Fibroblast of lung (primary cell): ENCODE measurements around the gene TREML2. TPM values are rescaled to one million over a fixed set of nuclear protein-coding genes. Genes with fewer than 3 reads are reported as not detected.

Experiments
- DNase-seq, 2 donors: peaks; one replicate each; pipeline versions ENCODE4 v3.0.0 to v3.0.0-alpha.2; 2010; ENCODE audit warnings: low read depth in 2 of 2
- H2AFZ ChIP-seq: 2 replicates; pipeline ENCODE4 v1.5.1; 2012; ENCODE audit warnings: low read length, control low read depth, inconsistent platforms
- H3K27ac ChIP-seq: 2 replicates; pipeline ENCODE4 v1.5.1; 2011; ENCODE audit warnings: low read length, control low read depth; ENCODE audit not compliant: insufficient read depth
- H3K27me3 ChIP-seq: 2 replicates; pipeline ENCODE4 v1.5.1; 2011; ENCODE audit warnings: mild to moderate bottlenecking, low read length; ENCODE audit not compliant: control insufficient read depth, insufficient read depth
- H3K36me3 ChIP-seq: 2 replicates; pipeline ENCODE4 v1.5.1; 2011; ENCODE audit warnings: low read length; ENCODE audit not compliant: control insufficient read depth, insufficient read depth
- H3K4me1 ChIP-seq: 2 replicates; pipeline ENCODE4 v1.5.1; 2011; ENCODE audit warnings: low read length; ENCODE audit not compliant: control insufficient read depth, insufficient read depth; ENCODE audit errors: extremely low read depth
- H3K4me2 ChIP-seq: 2 replicates; pipeline ENCODE4 v1.5.1; 2011; ENCODE audit warnings: low read length, control low read depth; ENCODE audit not compliant: insufficient read depth; ENCODE audit errors: extremely low read depth
- H3K4me3 ChIP-seq, 4 experiments: fragments of 200-600 bp in 1 of 4; sonication (generic) in 1 of 4; replicated peaks in 1 of 4; 2 replicates each; pipeline ENCODE4 v1.5.1; 2011 to 2016; ENCODE audit warnings: low read length in 4 of 4, low read depth in 3 of 4, mild to moderate bottlenecking in 3 of 4, control low read depth in 2 of 4, inconsistent platforms in 1 of 4, mixed read lengths in 1 of 4; ENCODE audit not compliant: insufficient read depth in 1 of 4; ENCODE audit errors: control extremely low read depth in 1 of 4
- H3K79me2 ChIP-seq: 2 replicates; pipeline ENCODE4 v1.5.1; 2012; ENCODE audit warnings: mild to moderate bottlenecking, low read length, inconsistent platforms; ENCODE audit not compliant: control insufficient read depth, insufficient read depth
- H3K9ac ChIP-seq: 2 replicates; pipeline ENCODE4 v1.5.1; 2011; ENCODE audit warnings: mild to moderate bottlenecking, low read length, control low read depth; ENCODE audit not compliant: insufficient read depth
- H3K9me3 ChIP-seq: 2 replicates; pipeline ENCODE4 v1.5.1; 2012; ENCODE audit warnings: low read depth, low read length; ENCODE audit not compliant: control insufficient read depth, insufficient read depth
- H4K20me1 ChIP-seq: 2 replicates; pipeline ENCODE4 v1.5.1; 2011; ENCODE audit warnings: low read length; ENCODE audit not compliant: control insufficient read depth, insufficient read depth; ENCODE audit errors: extremely low read depth
- EZH2 ChIP-seq: IDR thresholded peaks from 2 replicates; pipeline ENCODE4 v1.5.1; 2012; ENCODE audit warnings: low read length, control low read depth, mild to moderate bottlenecking; ENCODE audit errors: missing control alignments
- polyA plus RNA-seq, 2 donors: library from polyadenylated mRNA; depleted of rRNA in 1 of 2; stranded (reverse) in 1 of 2; unstranded in 1 of 2; fragments of >200 nt; gene quantifications; 2 replicates each; pipeline ENCODE4 v1.2.1, GENCODE V29; 2011 to 2012; ENCODE audit warnings: missing spikeins in 1 of 2
- total RNA-seq: library from RNA; depleted of rRNA; stranded (reverse); fragments of >200 nt; gene quantifications from 2 replicates; pipeline ENCODE4 v1.2.1, GENCODE V29; 2014
- TF ChIP-seq, protein P1 (sequence below), 2 donors: IDR thresholded peaks in 1 of 2; conservative IDR thresholded peaks in 1 of 2; 1 replicate in 1 of 2; 2 replicates in 1 of 2; pipeline ENCODE4 v1.5.1; 2011 to 2012; ENCODE audit warnings: low read length in 2 of 2, control low read depth in 1 of 2, inconsistent platforms in 1 of 2, low read depth in 1 of 2, mild to moderate bottlenecking in 1 of 2

TREML2 gene
- total and polyA plus RNA-seq, 2 donors (not counting 1 experiment from before 2014, with no cell fraction given) = not detected

DNA sequence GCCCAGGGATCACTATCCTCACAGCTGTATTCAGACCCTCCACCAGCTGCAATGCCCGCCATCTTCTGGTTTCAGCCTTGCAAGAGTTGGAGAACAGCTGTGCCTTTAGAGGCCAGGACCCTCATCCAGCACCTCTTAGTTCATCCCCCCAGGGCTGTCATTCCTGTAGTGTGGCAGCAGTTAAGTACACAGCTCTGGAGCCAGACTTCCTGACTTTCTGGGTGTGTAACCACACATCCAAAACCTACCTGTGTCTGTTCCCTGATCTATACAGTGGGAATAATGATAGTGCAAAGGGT lies 37.6 kb downstream of the TREML2 start:
- no peaks in the 10 kb centered on the region for H3K9me3 ChIP-seq
- no peak overlapping the region for H3K4me3 ChIP-seq
- H3K4me2 ChIP-seq = no peak overlapping the region
- DNase-seq = no peak
- H3K27me3 ChIP-seq = no peaks in the 10 kb centered on the region
- TF ChIP-seq, protein P1, sequence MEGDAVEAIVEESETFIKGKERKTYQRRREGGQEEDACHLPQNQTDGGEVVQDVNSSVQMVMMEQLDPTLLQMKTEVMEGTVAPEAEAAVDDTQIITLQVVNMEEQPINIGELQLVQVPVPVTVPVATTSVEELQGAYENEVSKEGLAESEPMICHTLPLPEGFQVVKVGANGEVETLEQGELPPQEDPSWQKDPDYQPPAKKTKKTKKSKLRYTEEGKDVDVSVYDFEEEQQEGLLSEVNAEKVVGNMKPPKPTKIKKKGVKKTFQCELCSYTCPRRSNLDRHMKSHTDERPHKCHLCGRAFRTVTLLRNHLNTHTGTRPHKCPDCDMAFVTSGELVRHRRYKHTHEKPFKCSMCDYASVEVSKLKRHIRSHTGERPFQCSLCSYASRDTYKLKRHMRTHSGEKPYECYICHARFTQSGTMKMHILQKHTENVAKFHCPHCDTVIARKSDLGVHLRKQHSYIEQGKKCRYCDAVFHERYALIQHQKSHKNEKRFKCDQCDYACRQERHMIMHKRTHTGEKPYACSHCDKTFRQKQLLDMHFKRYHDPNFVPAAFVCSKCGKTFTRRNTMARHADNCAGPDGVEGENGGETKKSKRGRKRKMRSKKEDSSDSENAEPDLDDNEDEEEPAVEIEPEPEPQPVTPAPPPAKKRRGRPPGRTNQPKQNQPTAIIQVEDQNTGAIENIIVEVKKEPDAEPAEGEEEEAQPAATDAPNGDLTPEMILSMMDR (conservative IDR thresholded peaks at IDR 0.05 in 1 of 2, IDR thresholded peaks at IDR 0.05 in 1 of 2; ENCODE audit: low read depth in 1 of 2, low read length in 2 of 2) = no peak
- no peak for TF ChIP-seq EZH2
- H3K9ac ChIP-seq = no peak overlapping the region
- H2AFZ ChIP-seq = no peak overlapping the region
- H4K20me1 ChIP-seq = no peaks in the 10 kb centered on the region
- no peaks in the 10 kb centered on the region for H3K4me1 ChIP-seq
- no peaks in the 10 kb centered on the region for H3K79me2 ChIP-seq
- no peaks in the 10 kb centered on the region for H3K36me3 ChIP-seq
- no peak overlapping the region for H3K27ac ChIP-seq

GRCh38 chr6:41162687-41163418 lies 38.1 kb downstream of the TREML2 start, which contains the start of gene TREM2:
TREM2 (minus strand) TSS chr6:41163116; CDS start chr6:41163082, 34 bp downstream.
- Histone ChIP-seq H3K4me1 (no peaks in the 10 kb centered on the region), H3K9ac (no peak within 1 kb of the TSS), H3K27ac (no peak within 1 kb of the TSS), H3K79me2 (no peaks in the 10 kb centered on the region), H3K27me3 (no peaks in the 10 kb centered on the region), H3K4me3 (no peak within 1 kb of the TSS), H3K9me3 (no peaks in the 10 kb centered on the region), H3K4me2 (no peak within 1 kb of the TSS), H4K20me1 (no peaks in the 10 kb centered on the region), H2AFZ (no peak within 1 kb of the TSS), H3K36me3 (no peaks in the 10 kb centered on the region)
- no peak for DNase-seq
- TF ChIP-seq, protein P1 (conservative IDR thresholded peaks at IDR 0.05 in 1 of 2, IDR thresholded peaks at IDR 0.05 in 1 of 2; ENCODE audit: low read depth in 1 of 2, low read length in 2 of 2) = no peak
- no peak for TF ChIP-seq EZH2

- Histone ChIP-seq H3K79me2 (no peaks in the 10 kb centered on the region), H3K36me3 (no peaks in the 10 kb centered on the region), H3K4me1 (no peaks in the 10 kb centered on the region), H3K4me3 (no peak overlapping the region), H3K9ac (no peak overlapping the region), H3K4me2 (no peak overlapping the region), H2AFZ (no peak overlapping the region), H4K20me1 (no peaks in the 10 kb centered on the region), H3K9me3 (no peaks in the 10 kb centered on the region), H3K27me3 (no peaks in the 10 kb centered on the region), H3K27ac (no peak overlapping the region)
- no peak for TF ChIP-seq EZH2
- TF ChIP-seq, protein P1 (conservative IDR thresholded peaks at IDR 0.05 in 1 of 2, IDR thresholded peaks at IDR 0.05 in 1 of 2; ENCODE audit: low read depth in 1 of 2, low read length in 2 of 2) = no peak
- no peak for DNase-seq
These were observed 38.9 kb downstream of the TREML2 start for GRCh38 chr6:41161851-41162552.
